Activated T-cell treated with anti-CD3 and anti-CD28 coated beads for 4 hours (primary cell): ENCODE measurements around the gene RIPOR3.

Experiments
- DNase-seq: peaks from one replicate; pipeline ENCODE4 v3.0.0-alpha.2; 2020

RIPOR3 gene

DNA sequence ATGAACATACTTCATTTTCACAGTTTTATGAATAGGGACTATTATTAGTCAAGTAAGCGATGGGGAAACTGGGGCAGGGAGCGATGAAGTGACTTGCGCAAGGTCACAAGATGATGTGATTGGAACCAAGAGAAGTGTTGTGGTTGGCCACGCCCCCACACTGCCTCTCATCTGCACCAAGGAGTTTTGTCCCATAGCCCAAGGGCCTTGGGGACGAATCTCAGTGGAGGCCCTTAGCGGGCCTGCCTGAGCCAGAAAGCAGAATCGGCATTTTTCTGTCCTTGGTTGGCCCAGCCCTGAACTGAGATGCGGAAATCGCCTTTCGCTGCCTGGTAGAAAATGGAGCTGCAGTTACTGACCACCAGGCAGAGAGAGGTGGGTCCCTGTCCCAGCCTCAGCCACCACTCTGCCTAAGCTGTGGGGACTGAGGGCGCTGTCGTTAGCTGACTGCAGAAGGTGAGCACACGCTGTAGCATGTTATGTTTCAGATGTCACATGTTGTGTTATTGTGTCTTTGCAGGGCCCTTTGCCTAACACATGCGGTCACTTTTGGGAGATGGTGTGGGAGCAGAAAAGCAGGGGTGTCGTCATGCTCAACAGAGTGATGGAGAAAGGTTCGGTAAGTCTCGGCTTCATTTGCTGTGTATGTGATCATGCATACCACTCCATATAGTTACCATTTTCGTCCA, 123.3 kb downstream of the RIPOR3 start:
- no peak for DNase-seq

GRCh38 chr20:50565871-50566270, 125.5 kb downstream of the RIPOR3 start:
- DNase-seq = no peak

- no peak for DNase-seq
These were observed 126.0 kb downstream of the RIPOR3 start for GRCh38 chr20:50565383-50565782.

GRCh38 chr20:50563133-50563944, 128.0 kb downstream of the RIPOR3 start:
- no peak for DNase-seq

- no peak for DNase-seq
These were observed 129.1 kb downstream of the RIPOR3 start for GRCh38 chr20:50562262-50562701.

DNA sequence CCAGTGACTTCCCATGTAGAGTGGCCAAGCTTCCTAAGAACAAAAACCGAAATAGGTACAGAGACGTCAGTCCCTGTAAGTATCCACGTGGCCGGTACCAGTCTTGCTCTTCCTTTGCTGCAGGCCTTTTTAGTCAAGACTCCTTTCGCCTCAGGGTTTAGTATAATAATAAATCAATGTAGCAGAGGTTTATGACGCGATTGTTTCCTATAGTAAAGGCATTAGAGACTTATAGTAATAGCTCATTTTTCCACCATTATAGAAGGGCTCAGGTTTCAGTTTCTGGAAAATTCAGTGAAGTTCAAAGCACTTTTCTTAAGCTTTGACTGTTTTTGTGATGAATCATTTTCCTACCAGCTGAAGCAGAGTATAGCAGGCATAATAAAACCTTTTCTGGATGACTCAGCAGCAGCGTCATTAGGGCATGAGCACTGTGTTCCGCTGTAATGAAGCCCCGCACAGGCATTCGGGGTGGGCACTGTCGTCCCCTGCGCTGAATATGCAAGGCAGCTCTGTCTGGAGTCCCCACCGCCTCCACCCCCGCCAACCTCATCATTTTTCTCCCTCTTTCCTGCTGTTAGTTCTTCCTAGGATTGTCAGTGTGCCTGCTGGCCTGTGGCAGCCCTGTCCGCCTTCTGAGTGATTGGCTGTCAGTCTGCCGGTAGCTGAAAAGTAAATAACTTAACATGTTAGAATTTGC, 129.8 kb downstream of the RIPOR3 start:
- DNase-seq = peak; percentile 57

DNA sequence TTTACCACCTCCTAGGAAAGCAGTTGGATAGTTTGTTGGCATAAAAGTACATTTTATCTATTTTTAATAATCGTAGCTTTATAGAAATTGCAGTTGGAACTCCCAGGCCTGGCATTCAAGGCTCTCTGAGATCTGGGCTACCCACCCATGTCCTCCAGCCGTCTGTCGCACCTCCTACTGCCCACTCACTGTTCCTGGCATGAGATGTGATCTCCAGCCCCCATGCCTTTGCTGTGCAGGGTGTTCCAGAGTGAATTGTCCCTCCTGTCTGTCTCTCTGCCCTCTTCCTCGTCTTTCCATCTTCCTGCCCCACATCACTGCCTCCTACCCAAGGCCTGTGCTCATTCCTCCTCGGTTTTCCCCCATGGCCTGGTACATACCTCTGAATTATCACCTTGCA, 130.5 kb downstream of the RIPOR3 start:
- no peak for DNase-seq

DNA sequence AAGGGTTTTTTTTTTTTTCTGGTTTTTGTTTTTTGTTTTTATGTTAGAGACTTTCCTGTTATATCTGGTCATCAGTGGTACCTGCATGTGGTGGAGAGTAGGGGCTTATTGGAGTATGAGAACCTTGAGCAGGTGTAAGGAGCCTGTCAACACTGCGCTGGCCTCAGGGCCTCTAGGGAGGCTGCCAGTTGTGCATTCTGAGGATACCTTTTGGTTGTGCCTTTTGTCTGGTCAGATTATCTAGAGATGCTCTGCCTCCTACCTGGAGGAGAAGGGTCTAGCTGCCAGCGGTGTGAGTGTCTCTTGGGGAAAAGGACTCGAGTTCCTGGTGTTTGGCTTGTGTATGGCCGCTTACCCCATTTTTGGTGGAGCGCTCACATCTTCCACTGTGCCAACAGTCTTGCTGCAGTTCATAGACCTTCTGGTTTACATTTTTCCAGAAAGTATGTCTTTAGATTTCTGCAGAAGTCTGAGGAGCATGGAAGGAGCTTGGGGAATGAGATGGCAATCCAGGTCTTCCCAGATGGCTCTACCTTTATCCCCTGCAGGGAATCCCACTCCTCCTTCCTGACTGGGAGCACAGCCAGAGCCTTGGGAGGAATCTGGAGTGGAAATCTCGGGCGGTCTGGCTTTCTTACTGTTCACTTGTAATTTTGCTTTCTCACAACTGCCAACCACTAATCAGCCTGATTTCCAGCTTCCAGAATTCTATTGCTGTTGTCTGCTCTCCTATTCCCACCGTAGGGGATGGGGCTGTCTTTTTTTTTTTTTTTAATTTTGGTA, 131.3 kb downstream of the RIPOR3 start:
- DNase-seq = no peak

- DNase-seq = no peak
These were observed 132.2 kb downstream of the RIPOR3 start for GRCh38 chr20:50559149-50559548.

DNA sequence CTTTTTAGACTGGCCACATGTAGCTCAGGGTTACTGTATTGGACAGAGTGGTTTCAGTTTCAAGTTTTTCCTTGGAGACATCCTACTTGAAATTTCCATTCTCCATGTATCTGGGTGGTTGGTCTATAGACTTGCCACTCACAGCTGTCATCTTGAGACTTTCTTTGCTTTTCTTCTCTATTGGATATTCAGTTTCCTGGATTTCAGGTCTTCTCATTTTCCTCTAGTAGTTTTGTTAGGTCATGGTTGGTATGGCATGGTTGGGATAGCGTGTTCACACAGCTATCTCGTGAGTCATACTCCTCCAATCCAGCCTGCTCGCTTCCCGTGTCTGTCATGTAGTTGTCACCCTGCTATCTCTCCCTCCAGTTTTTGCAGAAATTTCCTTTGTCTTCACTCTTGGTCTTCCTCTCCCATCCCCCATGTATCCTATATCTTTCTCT, 132.8 kb downstream of the RIPOR3 start:
- DNase-seq = no peak

DNA sequence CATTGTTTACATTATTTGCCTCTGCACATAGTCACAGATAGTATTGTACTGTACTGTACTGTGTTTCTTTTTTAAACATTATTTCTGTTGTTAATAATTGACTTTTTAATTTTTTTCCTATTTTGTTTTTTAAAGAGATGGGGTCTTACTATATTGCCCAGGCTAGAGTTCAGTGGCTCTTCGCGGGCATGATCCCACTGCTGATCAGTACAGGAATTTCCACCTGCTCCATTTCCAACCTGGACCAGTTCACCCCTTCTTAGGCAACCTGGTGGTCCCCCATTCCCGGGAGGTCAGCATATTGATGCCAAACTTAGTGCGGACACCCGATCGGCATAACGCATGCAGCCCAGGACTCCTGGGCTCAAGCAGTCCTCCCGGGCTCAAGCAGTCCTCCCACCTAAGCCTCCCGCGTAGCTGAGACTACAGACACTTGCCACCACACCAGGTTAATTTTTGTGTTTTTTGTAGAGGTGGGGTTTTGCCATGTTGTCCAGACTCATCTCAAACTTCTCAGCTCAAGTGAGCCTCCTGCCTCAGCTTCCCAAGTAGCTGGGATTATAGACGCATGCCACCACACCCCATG, 133.7 kb downstream of the RIPOR3 start:
- DNase-seq = no peak

DNA sequence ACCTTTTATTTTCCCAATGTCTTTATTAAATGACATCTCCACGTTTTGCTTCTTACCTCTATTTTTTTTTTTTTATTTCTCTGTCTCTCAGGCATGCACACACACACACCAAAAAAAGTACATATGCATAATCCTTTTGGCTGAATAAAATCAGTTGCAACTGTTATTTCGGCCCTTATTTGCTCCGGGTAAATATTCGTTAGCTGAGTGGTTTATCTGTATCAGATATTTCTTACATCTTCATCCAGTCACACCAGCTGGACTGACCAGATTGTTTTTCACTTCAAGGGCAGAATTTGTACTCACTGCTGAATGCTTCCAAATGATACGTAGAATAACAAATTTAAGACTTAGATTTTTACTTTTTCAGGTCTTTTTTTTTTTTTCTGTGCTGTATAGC, 135.7 kb downstream of the RIPOR3 start:
- DNase-seq = no peak

GRCh38 chr20:50554694-50555579, 136.4 kb downstream of the RIPOR3 start:
- DNase-seq = no peak

DNA sequence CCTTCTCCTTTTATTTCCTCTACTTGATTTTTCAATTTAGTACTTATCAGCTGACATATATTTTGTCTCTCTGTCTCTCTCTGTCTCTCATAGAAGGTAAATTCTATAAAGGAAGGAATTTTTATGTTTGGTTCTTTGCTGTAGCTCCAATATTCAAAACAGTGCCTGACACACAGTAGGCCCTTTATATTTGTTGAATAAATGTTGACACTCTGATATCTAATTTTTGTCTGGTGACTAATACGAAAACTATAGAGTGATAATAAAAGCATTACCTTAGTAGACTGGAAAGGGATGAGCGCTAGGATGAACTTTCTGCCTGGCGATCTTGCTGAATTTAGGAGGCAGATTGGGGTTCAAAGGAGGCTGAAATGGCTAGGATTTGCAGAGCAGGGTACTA, 138.4 kb downstream of the RIPOR3 start:
- DNase-seq = no peak

GRCh38 chr20:50551288-50551687, 140.1 kb downstream of the RIPOR3 start:
- DNase-seq = no peak

DNA sequence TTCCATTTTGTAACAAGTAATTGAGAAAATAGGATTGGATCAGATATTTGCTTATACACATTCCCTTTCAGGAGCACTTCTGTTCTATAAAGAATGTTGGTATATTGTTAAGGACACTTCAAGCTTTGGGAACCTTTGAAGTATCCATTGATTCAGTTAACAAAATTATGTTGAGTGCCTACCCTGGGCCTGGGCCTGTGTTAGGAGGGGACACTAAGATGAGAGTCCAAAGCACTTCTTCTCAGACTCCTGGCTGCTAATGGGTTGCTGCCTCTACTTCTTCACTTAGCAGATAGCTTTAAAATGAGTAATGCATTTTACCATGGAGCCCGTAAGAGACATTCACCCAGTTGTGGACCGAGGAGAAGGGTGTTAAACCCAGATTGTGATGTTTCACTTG, 140.8 kb downstream of the RIPOR3 start:
- no peak for DNase-seq

- no peak for DNase-seq
These were observed 142.9 kb downstream of the RIPOR3 start for GRCh38 chr20:50548396-50548795.

DNA sequence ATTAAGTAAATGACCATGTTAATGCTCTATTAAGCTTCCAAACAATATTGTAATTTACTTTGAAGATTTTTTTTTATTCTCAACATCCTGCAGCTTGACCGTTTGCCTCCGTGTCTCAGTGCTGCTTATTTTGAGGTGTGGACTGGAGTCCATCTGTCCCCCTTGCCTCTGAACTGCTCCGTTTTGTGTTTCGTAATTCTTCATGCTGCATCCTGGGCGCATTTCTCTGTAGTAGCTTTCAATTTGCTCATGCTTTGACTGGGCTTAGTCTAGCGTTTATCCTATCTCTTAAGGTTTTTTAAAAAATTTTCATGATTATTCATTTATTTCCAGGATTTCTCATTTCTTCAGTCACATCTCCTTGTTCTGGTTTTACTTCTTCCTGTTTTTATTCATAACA, 143.4 kb downstream of the RIPOR3 start:
- no peak for DNase-seq

- DNase-seq = no peak
These were observed 144.5 kb downstream of the RIPOR3 start for GRCh38 chr20:50546729-50547314.

- no peak for DNase-seq
These were observed 146.2 kb downstream of the RIPOR3 start for GRCh38 chr20:50545126-50545525.

DNA sequence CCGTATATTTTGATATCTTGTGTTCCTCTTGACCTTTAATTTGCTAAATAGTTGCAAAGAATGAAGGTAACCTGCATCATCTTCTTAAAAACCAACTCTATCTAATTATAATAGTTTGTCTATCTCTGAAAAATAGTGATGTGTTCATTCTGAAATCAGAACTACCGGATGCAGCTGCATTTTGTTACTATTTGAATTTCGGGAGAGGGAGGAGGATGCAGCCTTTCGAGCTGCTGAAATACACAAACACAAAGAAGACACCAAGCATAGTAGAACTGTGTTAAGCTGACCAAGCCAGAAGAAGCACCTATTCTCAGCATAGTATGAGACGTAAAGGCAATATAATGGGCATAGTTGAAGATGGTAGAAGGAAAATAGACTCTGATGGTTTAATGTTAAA, 148.0 kb downstream of the RIPOR3 start:
- DNase-seq = no peak
